ENCODE results near the gene MEF2C. TPM values are rescaled to one million over a fixed set of nuclear protein-coding genes. Genes with fewer than 3 reads are reported as not detected.
A peak's percentile ranks its signal among the peaks of the same experiment; 100 is the strongest.

The MEF2C gene
- polyA plus RNA-seq, 1 donor from 2014 or later: 30.2 TPM

- Histone ChIP-seq H3K9me2 (ENCODE audit: insufficient read depth, low read length) (no peaks in the 10 kb centered on the region), H3K36me3 (ENCODE audit: insufficient read depth, low read length) (no peaks in the 10 kb centered on the region), H3K27me3 (ENCODE audit: insufficient read depth, low read depth, low read length) (no peaks in the 10 kb centered on the region), H3K9me3 (ENCODE audit: low read length) (no peaks in the 10 kb centered on the region), H3K4me3 (ENCODE audit: low read length) (no peak overlapping the region), H3K9ac (ENCODE audit: low read length) (no peak overlapping the region), H2AFZ (ENCODE audit: low read depth, low read length) (no peak overlapping the region), H3K27ac (ENCODE audit: low read length) (no peak overlapping the region), H3K79me2 (replicated peaks; ENCODE audit: insufficient read depth, low read length) (no peaks in the 10 kb centered on the region), H4K20me1 (ENCODE audit: insufficient read depth) (no peaks in the 10 kb centered on the region), H3F3A (ENCODE audit: insufficient read depth, low read length, poor library complexity, severe bottlenecking) (no peaks in the 10 kb centered on the region), H3K4me2 (ENCODE audit: low read length) (no peak overlapping the region)
- TF ChIP-seq MXI1 (conservative IDR thresholded peaks at IDR 0.05; ENCODE audit: poor library complexity, severe bottlenecking) (no peak), POLR2AphosphoS5 (IDR thresholded peaks at IDR 0.05) (no peak), TAF1 (IDR thresholded peaks at IDR 0.05; ENCODE audit: low read depth) (no peak)
These were observed 114.6 kb downstream of the MEF2C start for GRCh38 chr5:88768411-88768810.

DNA sequence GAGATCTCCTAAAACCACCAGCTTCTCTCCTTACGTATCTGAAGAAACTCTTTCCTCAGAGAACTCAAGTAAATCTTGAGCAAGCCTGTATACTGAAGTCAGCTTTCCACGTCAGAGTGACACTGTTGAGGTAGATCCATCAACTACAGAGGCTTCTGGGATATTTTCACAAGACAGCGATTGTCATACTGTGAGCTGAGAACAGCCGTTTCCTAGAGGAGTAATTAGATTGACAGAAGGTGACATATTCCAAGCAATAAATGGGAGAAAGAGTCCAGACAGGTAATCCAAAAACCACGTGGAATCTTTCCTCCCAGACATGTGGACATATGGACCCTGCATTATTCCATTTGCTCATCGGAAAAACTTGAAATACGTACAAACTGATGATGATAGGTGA, 117.2 kb downstream of the MEF2C start:
- peak overlapping the region; percentile 17 for H3K4me2 ChIP-seq (ENCODE audit: low read length)
- no peaks in the 10 kb centered on the region for H3K9me3 ChIP-seq (ENCODE audit: low read length)

More for the DNA sequence above, 117.2 kb downstream of the MEF2C start:
- H3K4me3 ChIP-seq (ENCODE audit: low read length): peak overlapping the region; percentile 13
- H2AFZ ChIP-seq (ENCODE audit: low read depth, low read length): no peak overlapping the region
- H3K36me3 ChIP-seq (ENCODE audit: insufficient read depth, low read length): no peaks in the 10 kb centered on the region
- H3K79me2 ChIP-seq (replicated peaks; ENCODE audit: insufficient read depth, low read length): no peaks in the 10 kb centered on the region
- peak overlapping the region; percentile 7 for H3K9ac ChIP-seq (ENCODE audit: low read length)
- H3K9me2 ChIP-seq (ENCODE audit: insufficient read depth, low read length): no peaks in the 10 kb centered on the region
- peak; percentile 58 for TF ChIP-seq POLR2AphosphoS5 (IDR thresholded peaks at IDR 0.05)
- TF ChIP-seq SMC3 (conservative IDR thresholded peaks at IDR 0.05; ENCODE audit: poor library complexity): no peak
- TF ChIP-seq RAD21 (conservative IDR thresholded peaks at IDR 0.05): no peak
- TF ChIP-seq, protein P1, sequence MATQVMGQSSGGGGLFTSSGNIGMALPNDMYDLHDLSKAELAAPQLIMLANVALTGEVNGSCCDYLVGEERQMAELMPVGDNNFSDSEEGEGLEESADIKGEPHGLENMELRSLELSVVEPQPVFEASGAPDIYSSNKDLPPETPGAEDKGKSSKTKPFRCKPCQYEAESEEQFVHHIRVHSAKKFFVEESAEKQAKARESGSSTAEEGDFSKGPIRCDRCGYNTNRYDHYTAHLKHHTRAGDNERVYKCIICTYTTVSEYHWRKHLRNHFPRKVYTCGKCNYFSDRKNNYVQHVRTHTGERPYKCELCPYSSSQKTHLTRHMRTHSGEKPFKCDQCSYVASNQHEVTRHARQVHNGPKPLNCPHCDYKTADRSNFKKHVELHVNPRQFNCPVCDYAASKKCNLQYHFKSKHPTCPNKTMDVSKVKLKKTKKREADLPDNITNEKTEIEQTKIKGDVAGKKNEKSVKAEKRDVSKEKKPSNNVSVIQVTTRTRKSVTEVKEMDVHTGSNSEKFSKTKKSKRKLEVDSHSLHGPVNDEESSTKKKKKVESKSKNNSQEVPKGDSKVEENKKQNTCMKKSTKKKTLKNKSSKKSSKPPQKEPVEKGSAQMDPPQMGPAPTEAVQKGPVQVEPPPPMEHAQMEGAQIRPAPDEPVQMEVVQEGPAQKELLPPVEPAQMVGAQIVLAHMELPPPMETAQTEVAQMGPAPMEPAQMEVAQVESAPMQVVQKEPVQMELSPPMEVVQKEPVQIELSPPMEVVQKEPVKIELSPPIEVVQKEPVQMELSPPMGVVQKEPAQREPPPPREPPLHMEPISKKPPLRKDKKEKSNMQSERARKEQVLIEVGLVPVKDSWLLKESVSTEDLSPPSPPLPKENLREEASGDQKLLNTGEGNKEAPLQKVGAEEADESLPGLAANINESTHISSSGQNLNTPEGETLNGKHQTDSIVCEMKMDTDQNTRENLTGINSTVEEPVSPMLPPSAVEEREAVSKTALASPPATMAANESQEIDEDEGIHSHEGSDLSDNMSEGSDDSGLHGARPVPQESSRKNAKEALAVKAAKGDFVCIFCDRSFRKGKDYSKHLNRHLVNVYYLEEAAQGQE (IDR thresholded peaks at IDR 0.05; ENCODE audit: borderline replicate concordance): peak; percentile 66
- peak; percentile 91 for TF ChIP-seq EP300 (conservative IDR thresholded peaks at IDR 0.05; ENCODE audit: poor library complexity, severe bottlenecking)
- TF ChIP-seq, protein P2, sequence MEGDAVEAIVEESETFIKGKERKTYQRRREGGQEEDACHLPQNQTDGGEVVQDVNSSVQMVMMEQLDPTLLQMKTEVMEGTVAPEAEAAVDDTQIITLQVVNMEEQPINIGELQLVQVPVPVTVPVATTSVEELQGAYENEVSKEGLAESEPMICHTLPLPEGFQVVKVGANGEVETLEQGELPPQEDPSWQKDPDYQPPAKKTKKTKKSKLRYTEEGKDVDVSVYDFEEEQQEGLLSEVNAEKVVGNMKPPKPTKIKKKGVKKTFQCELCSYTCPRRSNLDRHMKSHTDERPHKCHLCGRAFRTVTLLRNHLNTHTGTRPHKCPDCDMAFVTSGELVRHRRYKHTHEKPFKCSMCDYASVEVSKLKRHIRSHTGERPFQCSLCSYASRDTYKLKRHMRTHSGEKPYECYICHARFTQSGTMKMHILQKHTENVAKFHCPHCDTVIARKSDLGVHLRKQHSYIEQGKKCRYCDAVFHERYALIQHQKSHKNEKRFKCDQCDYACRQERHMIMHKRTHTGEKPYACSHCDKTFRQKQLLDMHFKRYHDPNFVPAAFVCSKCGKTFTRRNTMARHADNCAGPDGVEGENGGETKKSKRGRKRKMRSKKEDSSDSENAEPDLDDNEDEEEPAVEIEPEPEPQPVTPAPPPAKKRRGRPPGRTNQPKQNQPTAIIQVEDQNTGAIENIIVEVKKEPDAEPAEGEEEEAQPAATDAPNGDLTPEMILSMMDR (IDR thresholded peaks at IDR 0.05; ENCODE audit: poor library complexity, severe bottlenecking): no peak
- TF ChIP-seq MXI1 (conservative IDR thresholded peaks at IDR 0.05; ENCODE audit: poor library complexity, severe bottlenecking): peak; percentile 14
- no peak for TF ChIP-seq TAF1 (IDR thresholded peaks at IDR 0.05; ENCODE audit: low read depth)
- no peak for TF ChIP-seq EZH2 (IDR thresholded peaks at IDR 0.05; ENCODE audit: borderline replicate concordance, insufficient read depth, low read length, poor library complexity, severe bottlenecking)
- no peaks in the 10 kb centered on the region for H4K20me1 ChIP-seq (ENCODE audit: insufficient read depth)
- H3K27me3 ChIP-seq (ENCODE audit: insufficient read depth, low read depth, low read length): no peaks in the 10 kb centered on the region
- no peaks in the 10 kb centered on the region for H3F3A ChIP-seq (ENCODE audit: insufficient read depth, low read length, poor library complexity, severe bottlenecking)
- H3K27ac ChIP-seq (ENCODE audit: low read length): peak overlapping the region; percentile 54
